Jurkat, Clone E6-1 (cell line): ENCODE data around the gene PDE4B.
"Not testable (repeated sequence)": the region's sequence is repeated elsewhere in the genome, so short reads cannot be mapped to it uniquely, and the experiment has no call there.

Experiments used
- DNase-seq: peaks from one replicate; pipeline ENCODE4 v3.0.0-alpha.2; 2011; ENCODE audit warnings: low read depth, low spot score
- H3K4me3 ChIP-seq: 2 replicates; pipeline ENCODE4 v1.5.1; 2011; ENCODE audit warnings: mild to moderate bottlenecking, low read length, control low read depth, moderate library complexity

Gene PDE4B

DNA sequence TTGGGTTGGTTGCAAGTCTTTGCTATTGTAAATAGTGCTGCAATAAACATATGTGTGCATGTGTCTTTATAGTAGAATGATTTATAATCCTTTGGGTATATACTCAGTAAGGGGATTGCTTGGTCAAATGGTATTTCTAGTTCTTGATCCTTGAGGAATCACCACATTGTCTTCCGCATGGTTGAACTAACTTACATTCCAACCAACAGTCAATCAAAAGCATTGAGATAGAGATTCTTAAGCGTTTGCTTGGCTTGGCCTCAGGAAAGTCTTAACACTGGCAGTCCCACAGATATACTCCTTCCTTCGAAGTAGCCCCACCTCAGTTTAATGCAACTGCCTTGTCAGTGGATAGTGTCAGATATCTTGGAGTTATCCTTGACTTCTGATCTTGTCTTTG, 63.9 kb downstream of the PDE4B start:
- not testable (repeated sequence) for H3K4me3 ChIP-seq, DNase-seq

GRCh38 chr1:65866439-65866838, 73.7 kb downstream of the PDE4B start:
- H3K4me3 ChIP-seq: no peak overlapping the region
- DNase-seq: no peak

DNA sequence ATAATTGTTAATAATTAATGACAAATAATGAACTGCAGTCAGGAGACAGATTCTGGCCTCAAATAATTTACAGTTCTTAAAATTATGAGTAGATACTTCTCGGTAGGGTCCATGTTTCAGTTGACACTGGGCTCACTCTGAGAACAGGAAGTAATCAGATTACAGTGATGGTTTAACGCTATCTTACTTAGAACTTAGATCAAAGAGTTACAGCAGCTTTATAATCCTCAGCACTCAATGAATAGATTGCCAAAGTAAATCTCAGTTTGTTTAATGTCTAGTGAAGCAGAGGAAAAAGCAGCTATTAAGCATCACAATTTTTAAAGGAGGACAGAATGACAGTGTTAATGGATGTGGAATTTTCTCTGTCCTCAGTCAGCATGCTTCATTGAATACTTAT, 79.6 kb downstream of the PDE4B start:
- DNase-seq: no peak
- no peak overlapping the region for H3K4me3 ChIP-seq

- DNase-seq, H3K4me3 ChIP-seq: not testable (repeated sequence)
Observed at GRCh38 chr1:65878342-65878741, 85.6 kb downstream of the PDE4B start.

DNA sequence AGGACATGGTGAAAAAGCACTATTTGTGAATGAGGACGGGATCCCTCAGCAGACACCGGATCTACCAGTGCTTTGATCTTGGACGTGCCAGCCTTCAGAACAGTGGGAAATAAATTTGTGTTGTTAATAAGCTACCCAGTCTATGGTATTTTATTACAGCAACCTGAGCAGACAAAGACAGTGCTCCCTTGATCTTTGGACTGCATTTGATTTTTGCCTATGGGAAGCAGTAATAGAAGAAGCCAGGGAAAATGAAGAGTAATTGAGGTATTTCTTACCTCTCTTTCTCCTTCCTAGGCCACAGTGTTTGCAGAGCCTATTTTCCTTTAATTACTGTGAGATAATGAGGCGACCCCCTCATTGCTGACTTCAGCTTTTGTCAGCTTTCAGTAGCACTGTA, 87.9 kb downstream of the PDE4B start:
- DNase-seq: no peak
- no peak overlapping the region for H3K4me3 ChIP-seq

GRCh38 chr1:65881067-65881594, 88.4 kb downstream of the PDE4B start:
- no peak overlapping the region for H3K4me3 ChIP-seq
- no peak for DNase-seq

DNA sequence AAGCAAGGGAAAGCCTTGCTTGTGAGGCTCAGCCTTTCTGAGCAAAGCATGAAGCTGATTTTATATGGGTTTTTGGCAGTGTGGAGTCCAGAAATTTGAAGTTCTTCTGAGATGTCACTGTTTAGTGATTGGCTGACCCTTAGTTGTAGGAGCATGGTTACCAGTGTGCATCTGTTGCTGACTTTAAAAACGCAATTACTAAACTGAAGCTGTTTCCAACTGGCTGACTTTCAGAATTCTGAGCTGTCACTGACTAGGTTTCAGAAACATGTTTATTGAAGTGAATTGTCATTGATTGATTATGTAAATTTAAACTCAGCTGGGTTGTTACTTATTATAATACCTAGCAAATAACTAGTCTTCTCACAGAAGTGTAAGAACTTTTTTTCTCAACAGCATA, 89.4 kb downstream of the PDE4B start:
- no peak for DNase-seq
- no peak overlapping the region for H3K4me3 ChIP-seq

DNA sequence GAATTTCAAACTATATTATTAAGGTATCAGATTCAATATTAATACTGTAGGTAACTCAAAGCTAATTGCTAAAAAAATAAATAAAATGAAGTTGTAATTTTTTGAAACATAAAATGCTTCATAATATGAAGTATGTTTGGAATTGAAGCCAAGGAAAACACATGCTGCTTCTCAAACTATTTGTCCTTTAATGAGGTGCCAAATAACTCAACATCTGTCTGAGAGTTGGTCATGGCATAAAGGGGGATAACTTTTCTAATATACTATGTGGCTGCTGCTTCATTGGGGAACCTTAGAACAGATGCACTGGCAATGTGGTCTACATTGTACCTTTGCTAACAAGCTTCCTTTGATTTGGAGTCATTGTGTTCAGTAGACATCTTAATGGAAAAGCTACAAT, 96.7 kb downstream of the PDE4B start:
- DNase-seq: no peak
- no peak overlapping the region for H3K4me3 ChIP-seq

- no peak for DNase-seq
- no peak overlapping the region for H3K4me3 ChIP-seq
Observed at GRCh38 chr1:65890201-65890843, 97.6 kb downstream of the PDE4B start.

- no peak overlapping the region for H3K4me3 ChIP-seq
- DNase-seq: no peak
Observed at GRCh38 chr1:65894738-65895605, 102.3 kb downstream of the PDE4B start.

DNA sequence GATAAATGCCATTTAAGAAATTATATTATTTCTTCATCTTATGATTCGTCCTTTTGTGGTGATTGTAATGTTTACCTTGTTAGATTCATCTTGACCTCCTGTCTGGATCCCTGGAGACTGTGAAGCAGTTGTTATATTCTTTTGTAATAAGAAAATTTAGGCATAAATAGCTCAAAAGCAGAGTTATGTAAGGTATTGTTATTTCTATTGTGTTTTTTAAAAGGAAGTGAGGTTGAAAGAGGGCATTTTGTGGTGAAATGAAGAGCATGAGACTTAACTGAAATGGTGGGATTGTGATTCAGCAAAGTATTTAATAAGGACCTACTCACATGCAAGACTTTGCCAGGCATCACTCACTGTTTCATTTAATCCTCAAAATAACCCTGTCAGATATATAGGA, 104.0 kb downstream of the PDE4B start:
- no peak overlapping the region for H3K4me3 ChIP-seq
- no peak for DNase-seq

- H3K4me3 ChIP-seq: no peak overlapping the region
- DNase-seq: no peak
Observed at GRCh38 chr1:65897485-65897884, 104.8 kb downstream of the PDE4B start.

DNA sequence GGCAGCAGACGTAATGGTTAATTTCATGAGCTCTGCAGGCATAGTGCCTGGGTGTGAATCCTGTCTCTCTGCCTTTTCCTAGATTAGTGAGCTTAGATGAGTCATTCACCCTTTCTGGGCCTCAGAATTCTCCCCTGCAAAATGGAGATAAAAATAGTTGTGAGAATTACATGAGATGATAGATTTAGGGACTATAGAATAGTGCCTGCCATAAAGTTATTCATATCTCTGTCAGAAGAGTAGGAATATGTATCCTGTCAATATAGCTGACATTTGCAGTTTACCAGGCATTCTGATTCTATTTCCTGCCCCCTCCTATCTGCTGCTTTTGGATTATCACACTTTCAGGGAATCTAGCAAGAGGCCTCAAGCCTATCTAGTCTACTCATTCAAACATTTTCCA, 112.0 kb downstream of the PDE4B start:
- no peak for DNase-seq
- H3K4me3 ChIP-seq: no peak overlapping the region

DNA sequence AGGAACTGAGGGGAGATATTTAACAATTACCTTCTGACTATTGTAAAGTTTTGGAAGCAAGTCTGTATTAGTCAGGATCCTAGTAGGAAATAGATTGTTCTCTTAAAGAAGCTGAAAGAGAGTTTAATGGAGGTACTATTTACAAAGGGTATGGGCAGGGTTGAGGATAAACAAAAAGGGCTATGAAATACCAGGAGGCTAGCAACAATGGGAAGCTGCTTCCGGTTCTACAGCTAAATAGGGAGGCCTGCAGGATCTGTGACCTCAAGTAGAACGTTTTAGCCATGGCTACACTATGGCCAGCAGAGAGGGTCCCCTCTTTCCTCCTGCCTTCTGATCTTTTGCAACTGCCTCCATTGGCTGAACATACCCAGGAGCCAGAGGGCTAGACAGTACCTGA, 117.7 kb downstream of the PDE4B start:
- H3K4me3 ChIP-seq: no peak overlapping the region
- DNase-seq: no peak

DNA sequence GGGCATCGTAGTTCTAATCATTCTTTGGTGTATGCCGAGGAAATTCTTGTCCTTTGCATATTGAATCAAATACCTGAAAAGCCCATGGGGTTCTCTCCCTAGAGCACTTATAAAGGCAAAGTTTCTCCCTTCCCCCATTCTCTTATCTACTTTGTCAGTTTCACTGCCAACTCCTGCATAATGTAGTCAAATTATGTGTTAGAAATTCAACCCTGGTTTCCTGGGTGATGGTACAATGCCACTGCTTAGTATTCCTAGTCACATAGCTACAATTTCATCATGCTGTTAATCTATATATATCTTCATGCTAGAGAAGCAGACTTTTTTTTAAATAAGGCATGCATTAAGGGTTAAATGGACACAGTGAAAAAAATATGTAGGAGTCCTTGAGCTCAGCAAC, 119.0 kb downstream of the PDE4B start:
- DNase-seq: no peak

DNA sequence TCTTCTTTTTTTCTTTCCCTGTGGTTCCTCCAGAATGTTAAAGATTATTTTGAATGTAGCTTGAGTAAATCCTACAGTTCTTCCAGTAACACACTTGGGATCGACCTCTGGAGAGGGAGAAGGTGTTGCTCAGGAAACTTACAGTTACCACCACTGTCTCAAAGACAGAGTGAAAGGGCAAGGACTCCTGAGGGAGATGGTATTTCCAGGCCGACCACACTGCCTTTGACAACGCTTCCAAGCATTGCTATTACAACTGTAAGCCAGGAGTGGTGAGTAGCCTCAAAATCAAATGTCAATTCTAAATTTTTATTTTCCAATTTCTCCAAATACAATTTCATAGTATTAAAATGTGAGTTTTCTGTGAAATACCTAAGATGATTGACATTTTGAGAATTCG, 125.9 kb downstream of the PDE4B start:
- no peak overlapping the region for H3K4me3 ChIP-seq
- DNase-seq: no peak

More for the DNA sequence above, 119.0 kb downstream of the PDE4B start:
- H3K4me3 ChIP-seq: no peak overlapping the region

GRCh38 chr1:65921446-65921845, 128.8 kb downstream of the PDE4B start:
- no peak for DNase-seq
- H3K4me3 ChIP-seq: no peak overlapping the region

DNA sequence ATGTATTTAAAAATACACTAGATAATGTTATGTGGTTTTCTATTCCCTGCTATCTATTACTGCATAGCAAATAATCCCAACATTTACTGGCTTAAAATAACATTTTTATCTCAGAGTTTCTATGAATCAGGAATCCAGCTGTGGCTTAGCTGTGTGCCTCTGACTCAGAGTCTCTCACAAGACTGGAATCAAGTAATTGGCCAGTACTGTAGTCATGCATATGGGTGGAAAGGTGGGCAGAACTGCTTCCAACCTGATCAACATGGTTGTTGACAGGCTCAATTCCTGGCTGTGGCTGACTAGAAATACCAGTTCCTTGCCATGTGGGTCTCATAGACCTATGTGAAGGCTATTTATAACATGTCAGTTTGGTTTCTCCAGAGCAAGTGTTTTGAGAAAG, 131.8 kb downstream of the PDE4B start:
- no peak for DNase-seq

GRCh38 chr1:65938506-65938905, 145.8 kb downstream of the PDE4B start:
- H3K4me3 ChIP-seq: no peak overlapping the region
- DNase-seq: no peak

More for the DNA sequence above, 131.8 kb downstream of the PDE4B start:
- no peak overlapping the region for H3K4me3 ChIP-seq

DNA sequence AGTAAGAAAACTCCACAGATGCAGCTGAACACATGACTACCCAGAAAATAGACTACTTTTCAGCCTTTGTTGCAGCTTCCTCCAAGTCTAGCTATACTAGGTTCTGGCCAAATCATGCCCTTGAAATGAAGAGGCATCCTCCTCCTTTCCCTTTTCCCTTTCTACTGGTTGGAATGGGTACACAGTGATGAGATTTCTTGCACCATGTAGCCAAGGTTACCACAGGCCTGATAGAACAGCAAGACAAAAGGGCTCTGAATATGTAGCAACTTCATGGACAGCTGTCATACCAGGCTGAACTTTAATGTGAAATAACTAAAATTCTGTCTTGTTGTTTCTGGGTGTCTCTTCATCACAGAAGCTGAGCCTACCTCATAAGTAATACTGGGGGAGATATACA, 146.5 kb downstream of the PDE4B start:
- DNase-seq: no peak

More for the DNA sequence above, 146.5 kb downstream of the PDE4B start:
- no peak overlapping the region for H3K4me3 ChIP-seq
